K562 (cell line): ENCODE measurements around the gene ZDHHC3. TPM values are rescaled to one million over a fixed set of nuclear protein-coding genes. Genes with fewer than 3 reads are reported as not detected.

Experiments
- ATAC-seq: fragments of 200-7000 bp; cut with Tn5 transposase; 3 replicates; pipeline ENCODE4 v1.9.1; 2020; ENCODE audit warnings: moderate library complexity
- BruUV-seq: library from RNA; stranded (reverse); fragments of 400-500 nt; replicated peaks from 2 replicates; lab custom pipeline; 2021; lab: Mats Ljungman, UMichigan
- CTCF ChIA-PET: fragments of 300-600 bp; formaldehyde crosslinking; extraction: SDS; loops from one replicate; lab custom pipeline; 2021; ENCODE audit warnings: low intra/inter-chr PET ratio; lab: Yijun Ruan, JAX
- POLR2A ChIA-PET: fragments of 300-600, 350-650 bp; sonication (Branson Sonifier 250); formaldehyde crosslinking; extraction: SDS; loops from one replicate; lab custom pipeline; 2021; ENCODE audit warnings: antibody characterized with exemption, inconsistent platforms; lab: Yijun Ruan, JAX
- DNase-seq, 4 experiments: peaks; one replicate each; pipeline versions ENCODE4 v3.0.0 to v3.0.0-alpha.2; 2011 to 2018; ENCODE audit warnings: low spot score in 3 of 4, mixed read lengths in 3 of 4; ENCODE audit errors: extremely low read depth in 1 of 4
- FAIRE-seq: peaks from 2 replicates; lab custom pipeline; 2011; peaks lifted over from hg19 to GRCh38; lab: Jason Lieb, UNC
- H2AFZ ChIP-seq: 2 replicates; pipeline ENCODE4 v1.6.0; 2011; ENCODE audit warnings: low read depth, low read length, control low read depth, inconsistent platforms
- H3K27ac ChIP-seq: fragments of 200-600 bp; 3 replicates; pipeline ENCODE4 v1.8.0; 2011; ENCODE audit warnings: low read depth, mild to moderate bottlenecking, control low read depth, inconsistent platforms, low read length, moderate library complexity, mixed read lengths; ENCODE audit errors: extremely low read depth
- H3K27me3 ChIP-seq, 2 experiments: fragments of 300-600 bp in 1 of 2; 2 replicates in 1 of 2; 3 replicates in 1 of 2; pipeline versions ENCODE4 v1.6.0 to v1.8.0; 2011; ENCODE audit warnings: inconsistent platforms in 2 of 2, low read length in 2 of 2, mild to moderate bottlenecking in 1 of 2, mixed read lengths in 1 of 2, moderate library complexity in 1 of 2; ENCODE audit not compliant: control insufficient read depth in 2 of 2, insufficient read depth in 2 of 2
- H3K36me3 ChIP-seq: fragments of 300-600 bp; 3 replicates; pipeline ENCODE4 v1.8.0; 2011; ENCODE audit warnings: mild to moderate bottlenecking, low read length, inconsistent platforms; ENCODE audit not compliant: control insufficient read depth, insufficient read depth
- H3K4me1 ChIP-seq, 2 experiments: fragments of 200-600 bp in 1 of 2; replicated peaks in 1 of 2; 2 replicates in 1 of 2; 3 replicates in 1 of 2; pipeline versions ENCODE4 v1.5.1 to v1.8.0; 2011; ENCODE audit warnings: inconsistent platforms in 2 of 2, low read length in 2 of 2, mild to moderate bottlenecking in 1 of 2, mixed read lengths in 1 of 2, moderate library complexity in 1 of 2; ENCODE audit not compliant: control insufficient read depth in 2 of 2, insufficient read depth in 2 of 2
- H3K4me2 ChIP-seq: 2 replicates; pipeline ENCODE4 v1.6.1; 2011; ENCODE audit warnings: low read length, control low read depth, inconsistent platforms, mixed read lengths; ENCODE audit not compliant: insufficient read depth
- H3K4me3 ChIP-seq: fragments of 200-600 bp; sonication (generic), shearing (Covaris generic); 2 replicates; pipeline ENCODE4 v1.5.1; 2016; ENCODE audit warnings: control low read depth, inconsistent platforms
- H3K79me2 ChIP-seq: fragments of 200-600 bp; 3 replicates; pipeline ENCODE4 v1.8.0; 2011; ENCODE audit warnings: low read length, inconsistent platforms; ENCODE audit not compliant: control insufficient read depth, insufficient read depth
- H3K9ac ChIP-seq, 2 experiments: 2 replicates each; pipeline versions ENCODE4 v1.6.0 to v1.6.1; 2011; ENCODE audit warnings: low read depth in 2 of 2, low read length in 2 of 2, control low read depth in 1 of 2, inconsistent platforms in 1 of 2, mild to moderate bottlenecking in 1 of 2, mixed read lengths in 1 of 2; ENCODE audit not compliant: insufficient read depth in 1 of 2
- H3K9me1 ChIP-seq: one replicate; pipeline ENCODE4 v1.6.0; 2011; ENCODE audit warnings: inconsistent platforms, mild to moderate bottlenecking, low read length, moderate library complexity; ENCODE audit not compliant: control insufficient read depth, insufficient read depth
- H3K9me3 ChIP-seq: replicated peaks from 2 replicates; pipeline ENCODE4 v1.5.1; 2011; ENCODE audit warnings: low read depth, low read length, inconsistent platforms; ENCODE audit not compliant: control insufficient read depth, insufficient read depth
- H4K20me1 ChIP-seq: replicated peaks from 2 replicates; pipeline ENCODE4 v1.6.1; 2011; ENCODE audit warnings: low read length, inconsistent platforms, mixed read lengths; ENCODE audit not compliant: control insufficient read depth, insufficient read depth
- CCAR2 ChIP-seq: fragments of 200-400 bp; formaldehyde crosslinking; IDR thresholded peaks from 2 replicates; pipeline ENCODE4 v1.6.1; 2017; ENCODE audit warnings: mild to moderate bottlenecking, low read depth, low read length
- DEAF1 ChIP-seq: fragments of 450-650 bp; formaldehyde crosslinking; IDR thresholded peaks from 2 replicates; pipeline ENCODE4 v1.4.0; 2020; ENCODE audit warnings: mild to moderate bottlenecking, moderate library complexity
- FOXA3 ChIP-seq, 2 experiments: fragments of 450-650 bp in 1 of 2; sonication (generic) in 1 of 2; formaldehyde crosslinking; IDR thresholded peaks in 1 of 2; conservative IDR thresholded peaks in 1 of 2; 2 replicates each; pipeline versions ENCODE4 v1.4.0 to v1.8.0; 2020 to 2022; ENCODE audit warnings: mild to moderate bottlenecking in 2 of 2, missing genetic modification reagents in 1 of 2
- GABPB2 ChIP-seq: fragments of 250-450 bp; sonication (Bioruptor Pico); conservative IDR thresholded peaks from 2 replicates; pipeline ENCODE4 v1.5.1; 2021; ENCODE audit warnings: mild to moderate bottlenecking
- MEF2A ChIP-seq: IDR thresholded peaks from 2 replicates; pipeline ENCODE4 v1.6.1; 2011; ENCODE audit warnings: low read depth, mild to moderate bottlenecking, low read length, moderate library complexity; ENCODE audit not compliant: control insufficient read depth
- U2AF1 ChIP-seq: fragments of 200-400 bp; formaldehyde crosslinking; optimal IDR thresholded peaks from 2 replicates; pipeline ENCODE3; 2017; ENCODE audit warnings: mild to moderate bottlenecking, low read depth, low read length, moderate library complexity
- ZBED1 ChIP-seq: IDR thresholded peaks from 2 replicates; pipeline ENCODE4 v1.6.1; 2014
- ZNF57 ChIP-seq: fragments of 450-650 bp; formaldehyde crosslinking; IDR thresholded peaks from 2 replicates; pipeline ENCODE4 v1.4.0; 2020; ENCODE audit warnings: mild to moderate bottlenecking, moderate library complexity
- ZNF830 ChIP-seq: fragments of 250-450 bp; sonication (Bioruptor Pico); IDR thresholded peaks from 2 replicates; pipeline ENCODE4 v1.5.0; 2021; ENCODE audit warnings: mild to moderate bottlenecking
- WGBS: fragments of 100-300 bp; shearing (Covaris generic); methylation state at CpG from one replicate; pipeline ENCODE4 v1.1.6; 2016; ENCODE audit warnings: low coverage, mixed read lengths; ENCODE audit not compliant: insufficient coverage; ENCODE audit errors: missing lambda C conversion rate; 5-methylcytosine and 5-hydroxymethylcytosine counted together
- in situ Hi-C: fragments of 300-500 bp; cut with MboI; formaldehyde crosslinking; loops from 4 replicates; pipeline ENCODE4 v1.15.0; 2018; ENCODE audit warnings: inconsistent platforms, mixed read lengths
- intact Hi-C: fragments of 100-400 bp; cut with micrococcal nuclease; formaldehyde crosslinking; loops from 2 replicates; pipeline ENCODE4 v1.14.2; 2022
- polyA plus RNA-seq, 8 experiments: library from polyadenylated mRNA; depleted of rRNA in 4 of 8; stranded (reverse) in 5 of 8; unstranded in 3 of 8; fragments of >200 nt; fragmentation: Nextera tagmentation in 2 of 8; fragmentation: Illumina TruSeq in 1 of 8; extraction: Ambion mirVana in 2 of 8; extraction: Trizol in 1 of 8; gene quantifications; 2 replicates each; pipeline versions ENCODE4 v1.2.1 to v1.2.3, GENCODE V29; 2011 to 2014; ENCODE audit warnings: inconsistent platforms in 1 of 8, missing spikeins in 1 of 8
- total RNA-seq, 7 experiments: library from RNA; depleted of rRNA in 6 of 7; stranded (reverse); fragments of >200 nt in 6 of 7; fragmentation: Illumina TruSeq in 2 of 7; extraction: Trizol in 2 of 7; gene quantifications; 2 replicates each; pipeline versions ENCODE4 v1.2.1 to v1.2.3, GENCODE V29; 2011 to 2021; ENCODE audit warnings: low replicate concordance in 1 of 7

Gene ZDHHC3
- total and polyA plus RNA-seq, 9 of the 15 experiments (the other 6 are each of a cell fraction or from before 2014, with no cell fraction given) = 10.3 to 120 (median 67.2) TPM

GRCh38 chr3:44899683-44900367 lies 76.1 kb downstream of the ZDHHC3 start:
- Histone ChIP-seq H3K9ac (no peak overlapping the region), H4K20me1 (no peaks in the 10 kb centered on the region), H2AFZ (no peak overlapping the region), H3K27me3 (peaks cover 45 to 63% of the 10 kb centered on the region in 2 experiments), H3K9me1 (no peaks in the 10 kb centered on the region), H3K4me1 (no peaks in the 10 kb centered on the region), H3K36me3 (no peaks in the 10 kb centered on the region), H3K4me3 (no peak overlapping the region), H3K4me2 (no peak overlapping the region), H3K79me2 (no peaks in the 10 kb centered on the region), H3K9me3 (no peaks in the 10 kb centered on the region), H3K27ac (no peak overlapping the region)
- BruUV-seq = no TSS peak
- intact Hi-C loops (no loop called here), in situ Hi-C loops (loop anchor here (5.0 kb wide), 1 partner anchor 363 kb away; no protein-coding TSS in a partner anchor)
- TF ChIP-seq DEAF1 (CRISPR knock-in tag) = no peak
- no peak for TF ChIP-seq ZNF830 (CRISPR knock-in tag)
- no peak for TF ChIP-seq ZNF57 (CRISPR knock-in tag)
- no peak for TF ChIP-seq U2AF1
- TF ChIP-seq MEF2A = no peak
- TF ChIP-seq FOXA3 (CRISPR knock-in tag; conservative IDR thresholded peaks at IDR 0.05 in 1 of 2, IDR thresholded peaks at IDR 0.05 in 1 of 2) = no peak
- TF ChIP-seq ZBED1 = no peak
- TF ChIP-seq GABPB2 (CRISPR knock-in tag) = no peak
- TF ChIP-seq CCAR2 = no peak
- FAIRE-seq (no peak), ATAC-seq (peak; percentile 54), DNase-seq (no peak)
- WGBS = 7% methylated on average over 13 of the region's 13 CpGs
- CTCF ChIA-PET = no interaction called here
- POLR2A ChIA-PET = no interaction called here
